ENCODE data around the gene SEC62. TPM values are rescaled to one million over a fixed set of nuclear protein-coding genes. Genes with fewer than 3 reads are reported as not detected.
A peak's percentile ranks its signal among the peaks of the same experiment; 100 is the strongest.

SEC62 gene
- total and polyA plus RNA-seq, 9 of the 15 experiments (the other 6 are each of a cell fraction or from before 2014, with no cell fraction given): 34.5 to 152 (median 51.8) TPM

GRCh38 chr3:170033489-170033888 lies 66.9 kb downstream of the SEC62 start (continued):
- no peak for TF ChIP-seq E2F5 (CRISPR knock-in tag; IDR thresholded peaks at IDR 0.05)

- WGBS (ENCODE audit: insufficient coverage, low coverage, missing lambda C conversion rate): 9% methylated on average over 54 of the region's 78 CpGs
- no peak for TF ChIP-seq XRCC5 (IDR thresholded peaks at IDR 0.05; ENCODE audit: low read depth, low read length)
- peak in 1 of 3 experiments; percentile 35 for TF ChIP-seq YY1 (IDR thresholded peaks at IDR 0.05; ENCODE audit: borderline replicate concordance in 1 of 3, control insufficient read depth in 1 of 3, extremely low read depth in 1 of 3, insufficient read depth in 3 of 3, insufficient read length in 1 of 3, insufficient replicate concordance in 2 of 3, low read depth in 1 of 3, low read length in 2 of 3)
- TF ChIP-seq, protein P1, sequence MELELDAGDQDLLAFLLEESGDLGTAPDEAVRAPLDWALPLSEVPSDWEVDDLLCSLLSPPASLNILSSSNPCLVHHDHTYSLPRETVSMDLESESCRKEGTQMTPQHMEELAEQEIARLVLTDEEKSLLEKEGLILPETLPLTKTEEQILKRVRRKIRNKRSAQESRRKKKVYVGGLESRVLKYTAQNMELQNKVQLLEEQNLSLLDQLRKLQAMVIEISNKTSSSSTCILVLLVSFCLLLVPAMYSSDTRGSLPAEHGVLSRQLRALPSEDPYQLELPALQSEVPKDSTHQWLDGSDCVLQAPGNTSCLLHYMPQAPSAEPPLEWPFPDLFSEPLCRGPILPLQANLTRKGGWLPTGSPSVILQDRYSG (tag; conservative IDR thresholded peaks at IDR 0.05; ENCODE audit: low read depth): no peak
- TF ChIP-seq, protein P2, sequence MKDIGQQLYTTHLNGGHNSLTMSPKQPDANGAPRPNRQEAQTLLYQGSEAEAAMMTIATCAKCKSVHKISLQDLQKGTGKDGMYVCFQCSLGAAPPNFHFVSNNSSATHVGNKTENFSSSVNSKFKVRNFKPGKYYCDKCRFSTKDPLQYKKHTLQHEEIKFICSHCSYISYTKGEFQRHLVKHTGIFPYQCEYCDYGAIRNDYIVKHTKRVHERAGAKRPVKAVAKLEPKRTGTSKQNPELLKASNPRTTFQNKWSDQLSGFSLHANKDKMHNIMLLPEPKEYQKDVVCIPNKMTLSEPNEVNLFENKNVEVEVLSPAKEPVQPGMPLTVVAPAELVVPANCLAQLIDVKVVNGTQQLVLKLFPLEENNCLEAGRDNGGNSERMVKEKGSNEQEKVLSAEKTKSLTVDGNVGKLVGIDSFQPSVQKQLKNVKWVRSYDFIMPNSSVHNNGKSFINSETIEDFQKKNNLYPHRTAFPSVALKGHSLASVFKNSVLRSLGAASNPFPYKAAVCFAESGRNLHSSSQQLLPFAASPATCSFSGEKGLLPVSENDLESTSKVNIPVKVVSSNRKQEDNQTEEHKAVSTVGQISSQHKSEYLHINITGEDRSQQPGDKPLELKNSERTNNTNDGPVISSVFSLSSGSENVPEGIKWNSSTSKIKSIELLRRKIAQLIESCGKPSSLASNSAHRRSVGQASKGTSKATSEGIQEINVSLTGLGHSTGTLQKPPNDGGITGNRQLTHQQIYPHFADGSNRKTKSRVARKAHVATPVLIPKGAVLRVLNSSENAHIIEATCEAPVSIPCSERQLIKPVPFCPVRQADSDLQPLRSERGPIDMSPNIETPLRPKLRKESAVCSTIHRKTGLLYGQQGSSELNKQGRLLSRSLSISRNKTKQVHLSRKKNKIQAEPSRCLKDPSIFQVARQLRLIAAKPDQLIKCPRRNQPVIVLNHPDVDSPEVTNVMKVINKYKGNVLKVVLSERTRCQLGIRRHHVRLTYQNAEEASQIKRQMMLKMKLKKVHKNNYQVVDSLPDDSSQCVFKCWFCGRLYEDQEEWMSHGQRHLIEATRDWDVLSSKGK (CRISPR knock-in tag; IDR thresholded peaks at IDR 0.05): no peak
Observed at GRCh38 chr3:170037463-170038433, 71.1 kb downstream of the SEC62 start, which contains the start of gene GPR160. GPR160 (plus strand) TSS chr3:170037995; CDS start chr3:170083973, 45,978 bp downstream.

More at GRCh38 chr3:170037463-170038433, 71.1 kb downstream of the SEC62 start, which contains the start of gene GPR160:
- Histone ChIP-seq H3K36me3 (ENCODE audit: control insufficient read depth, insufficient read depth, low read length) (no peaks in the 10 kb centered on the region), H4K20me1 (replicated peaks; ENCODE audit: control insufficient read depth, insufficient read depth, low read length) (no peaks in the 10 kb centered on the region), H3K4me1 (replicated peaks in 1 of 2; ENCODE audit: control insufficient read depth in 2 of 2, insufficient read depth in 2 of 2, low read length in 2 of 2) (peaks cover 0 to 16% of the 10 kb centered on the region in 2 experiments; a peak in 2 of 5 replicates), H2AFZ (ENCODE audit: low read depth, low read length) (peak within 1 kb of the TSS; percentile 95), H3K27me3 (ENCODE audit: control insufficient read depth in 2 of 2, insufficient read depth in 2 of 2, low read length in 2 of 2) (no peaks in the 10 kb centered on the region), H3K79me2 (ENCODE audit: control insufficient read depth, insufficient read depth, low read length) (no peaks in the 10 kb centered on the region), H3K4me2 (ENCODE audit: insufficient read depth, low read length) (peak within 1 kb of the TSS; percentile 71), H3K9ac (ENCODE audit: insufficient read depth in 1 of 2, low read depth in 2 of 2, low read length in 2 of 2) (peak within 1 kb of the TSS; percentile 45 to 95; a peak in 3 of 4 replicates), H3K9me3 (replicated peaks; ENCODE audit: control insufficient read depth, insufficient read depth, low read depth, low read length) (no peaks in the 10 kb centered on the region), H3K27ac (ENCODE audit: extremely low read depth, low read depth, low read length) (peak within 1 kb of the TSS; percentile 46; the same call in 1 of the 3 replicates), H3K9me1 (ENCODE audit: control insufficient read depth, insufficient read depth, low read length) (no peaks in the 10 kb centered on the region), H3K4me3 (peak within 1 kb of the TSS; percentile 72)
- intact Hi-C loops (cut with micrococcal nuclease) (loop anchor here (5.0 kb wide), 1 partner anchor 275 kb away; no protein-coding TSS in a partner anchor), in situ Hi-C loops (cut with MboI) (no loop called here)
- peak; percentile 97 for ATAC-seq
- no TSS peak for BruUV-seq (replicated peaks)
- peak; percentile 79 to 87 (median 82) for DNase-seq (ENCODE audit: extremely low read depth in 1 of 4, low spot score in 3 of 4)
- peak; percentile 44 for FAIRE-seq
- POLR2A ChIA-PET: no interaction called here
- CTCF ChIA-PET (ENCODE audit: low intra/inter-chr PET ratio): no interaction called here
